OCI-LY3 (cell line): ENCODE data around the gene SLF2.

Source experiments
- EZH2phosphoT487 ChIP-seq: fragments of 200-600 bp; shearing (Covaris generic); IDR thresholded peaks from 2 replicates; pipeline ENCODE4 v1.6.1; 2018; ENCODE audit warnings: antibody characterized with exemption, mixed run types, low read depth
- TF ChIP-seq, protein P1 (sequence below): fragments of 200-600, 300-600 bp; sonication (generic); IDR thresholded peaks from 2 replicates; pipeline ENCODE4 v1.5.1; 2014; ENCODE audit warnings: antibody characterized with exemption, low read length, low read depth

DNA sequence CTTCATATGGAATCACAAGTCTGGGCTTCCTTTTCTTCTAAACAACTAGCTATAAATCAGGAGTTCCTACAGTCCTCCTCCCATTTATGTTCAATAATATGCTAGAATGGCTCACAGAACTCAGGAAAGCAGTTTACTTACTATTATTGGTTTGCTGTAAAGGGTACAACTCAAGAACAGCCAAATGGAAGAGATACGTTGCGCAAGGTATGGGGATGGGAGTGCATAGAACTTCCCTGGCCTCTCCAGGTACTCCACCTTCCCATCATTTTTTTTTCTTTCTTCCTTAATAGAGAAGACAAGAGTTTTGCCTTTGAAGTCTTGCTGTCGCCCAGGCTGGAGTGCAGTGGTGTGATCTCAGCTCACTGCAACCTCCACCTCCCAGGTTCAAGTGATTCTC, 29.5 kb downstream of the SLF2 start:
- TF ChIP-seq, protein P1, sequence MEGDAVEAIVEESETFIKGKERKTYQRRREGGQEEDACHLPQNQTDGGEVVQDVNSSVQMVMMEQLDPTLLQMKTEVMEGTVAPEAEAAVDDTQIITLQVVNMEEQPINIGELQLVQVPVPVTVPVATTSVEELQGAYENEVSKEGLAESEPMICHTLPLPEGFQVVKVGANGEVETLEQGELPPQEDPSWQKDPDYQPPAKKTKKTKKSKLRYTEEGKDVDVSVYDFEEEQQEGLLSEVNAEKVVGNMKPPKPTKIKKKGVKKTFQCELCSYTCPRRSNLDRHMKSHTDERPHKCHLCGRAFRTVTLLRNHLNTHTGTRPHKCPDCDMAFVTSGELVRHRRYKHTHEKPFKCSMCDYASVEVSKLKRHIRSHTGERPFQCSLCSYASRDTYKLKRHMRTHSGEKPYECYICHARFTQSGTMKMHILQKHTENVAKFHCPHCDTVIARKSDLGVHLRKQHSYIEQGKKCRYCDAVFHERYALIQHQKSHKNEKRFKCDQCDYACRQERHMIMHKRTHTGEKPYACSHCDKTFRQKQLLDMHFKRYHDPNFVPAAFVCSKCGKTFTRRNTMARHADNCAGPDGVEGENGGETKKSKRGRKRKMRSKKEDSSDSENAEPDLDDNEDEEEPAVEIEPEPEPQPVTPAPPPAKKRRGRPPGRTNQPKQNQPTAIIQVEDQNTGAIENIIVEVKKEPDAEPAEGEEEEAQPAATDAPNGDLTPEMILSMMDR: no peak
- TF ChIP-seq EZH2phosphoT487: no peak
